AG09309 (cell line): ENCODE results near the gene PIP5K1C.

Experiments used
- DNase-seq: peaks from one replicate; pipeline ENCODE4 v3.0.0-alpha.2; 2010; ENCODE audit warnings: low read depth
- H3K4me3 ChIP-seq: 2 replicates; pipeline ENCODE4 v1.5.1; 2011; ENCODE audit warnings: mild to moderate bottlenecking, low read depth, low read length, moderate library complexity; ENCODE audit not compliant: control insufficient read depth
- TF ChIP-seq, protein P1 (sequence below): IDR thresholded peaks from 2 replicates; pipeline ENCODE4 v1.5.1; 2011; ENCODE audit warnings: mild to moderate bottlenecking, low read depth, low read length, inconsistent platforms; ENCODE audit not compliant: insufficient read depth, control insufficient read depth; ENCODE audit errors: missing control alignments

Gene PIP5K1C

DNA sequence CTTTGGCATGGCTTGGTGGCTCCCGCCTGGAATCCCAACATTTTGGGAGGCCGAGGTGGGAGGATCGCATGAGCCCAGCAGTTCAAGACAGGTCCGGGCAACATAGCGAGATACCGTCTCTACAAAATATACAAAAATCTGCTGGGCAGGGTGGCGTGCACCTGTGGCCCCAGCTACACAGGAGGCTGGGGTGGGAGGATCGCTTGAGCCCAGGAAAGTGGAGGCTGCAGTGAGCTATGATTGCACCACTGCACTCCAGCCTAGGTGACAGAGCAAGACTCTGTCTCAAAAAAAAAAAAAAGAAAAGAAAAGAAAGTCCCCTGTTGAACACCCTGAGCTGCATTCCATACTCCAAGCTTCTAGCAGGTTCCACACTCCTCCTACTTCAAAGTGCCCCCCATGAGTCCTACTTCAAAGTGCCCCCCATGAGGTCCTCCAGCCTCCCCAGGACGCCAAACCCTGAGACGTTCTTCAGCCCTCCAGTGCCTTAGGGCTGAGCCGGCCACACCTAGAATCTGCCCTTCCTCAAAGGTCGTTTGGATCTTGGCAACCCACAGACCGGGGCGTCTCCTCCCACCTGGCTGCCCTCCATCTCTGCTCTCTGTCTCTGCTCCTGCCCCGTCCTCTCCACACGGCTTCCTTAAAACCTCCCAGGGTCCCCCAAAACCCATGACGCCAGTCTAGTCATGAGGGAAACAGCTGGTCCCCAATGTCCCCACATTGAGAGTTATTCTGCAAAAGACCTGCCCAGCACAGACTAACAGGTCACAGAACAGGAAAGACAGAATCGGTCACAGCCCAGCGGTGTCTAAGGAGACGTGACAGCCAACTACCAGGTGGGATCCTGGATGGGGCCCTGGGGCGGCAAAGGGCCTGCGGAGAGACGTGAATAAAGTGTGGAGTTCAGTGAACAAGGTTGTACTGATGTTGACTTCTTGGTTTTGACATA lies 12.7 kb upstream of the PIP5K1C start:
- DNase-seq, result no peak
- H3K4me3 ChIP-seq, result no peak overlapping the region
- TF ChIP-seq, protein P1, sequence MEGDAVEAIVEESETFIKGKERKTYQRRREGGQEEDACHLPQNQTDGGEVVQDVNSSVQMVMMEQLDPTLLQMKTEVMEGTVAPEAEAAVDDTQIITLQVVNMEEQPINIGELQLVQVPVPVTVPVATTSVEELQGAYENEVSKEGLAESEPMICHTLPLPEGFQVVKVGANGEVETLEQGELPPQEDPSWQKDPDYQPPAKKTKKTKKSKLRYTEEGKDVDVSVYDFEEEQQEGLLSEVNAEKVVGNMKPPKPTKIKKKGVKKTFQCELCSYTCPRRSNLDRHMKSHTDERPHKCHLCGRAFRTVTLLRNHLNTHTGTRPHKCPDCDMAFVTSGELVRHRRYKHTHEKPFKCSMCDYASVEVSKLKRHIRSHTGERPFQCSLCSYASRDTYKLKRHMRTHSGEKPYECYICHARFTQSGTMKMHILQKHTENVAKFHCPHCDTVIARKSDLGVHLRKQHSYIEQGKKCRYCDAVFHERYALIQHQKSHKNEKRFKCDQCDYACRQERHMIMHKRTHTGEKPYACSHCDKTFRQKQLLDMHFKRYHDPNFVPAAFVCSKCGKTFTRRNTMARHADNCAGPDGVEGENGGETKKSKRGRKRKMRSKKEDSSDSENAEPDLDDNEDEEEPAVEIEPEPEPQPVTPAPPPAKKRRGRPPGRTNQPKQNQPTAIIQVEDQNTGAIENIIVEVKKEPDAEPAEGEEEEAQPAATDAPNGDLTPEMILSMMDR, result no peak

DNA sequence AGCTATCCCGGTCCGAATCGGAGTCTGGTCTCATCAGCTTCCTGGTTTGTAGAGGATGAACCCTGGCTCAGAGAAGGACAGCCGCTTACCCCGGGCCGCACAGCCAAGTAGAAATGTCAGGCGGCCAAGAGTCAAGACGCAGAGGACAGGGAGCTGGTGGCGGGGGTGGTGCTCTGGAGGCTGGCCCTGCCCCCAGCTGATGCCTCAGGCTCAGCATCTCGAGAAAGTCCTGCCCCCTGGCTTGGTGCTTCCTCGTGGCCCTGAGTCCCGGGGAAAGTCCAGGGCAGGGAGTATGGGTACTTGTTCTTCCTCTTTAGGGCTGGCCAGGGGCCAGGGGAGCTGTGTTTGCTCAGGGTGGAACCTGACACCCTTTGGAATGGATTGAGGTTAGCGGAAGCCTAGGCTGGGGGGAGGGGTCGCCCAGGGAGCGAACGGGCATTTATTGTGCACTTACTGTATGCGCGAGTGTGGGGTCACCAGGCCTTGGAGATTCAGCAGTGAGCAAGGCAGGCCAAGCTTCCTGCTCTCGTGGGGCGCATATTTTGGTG lies 10.1 kb upstream of the PIP5K1C start:
- DNase-seq, result no peak
- no peak overlapping the region for H3K4me3 ChIP-seq

DNA sequence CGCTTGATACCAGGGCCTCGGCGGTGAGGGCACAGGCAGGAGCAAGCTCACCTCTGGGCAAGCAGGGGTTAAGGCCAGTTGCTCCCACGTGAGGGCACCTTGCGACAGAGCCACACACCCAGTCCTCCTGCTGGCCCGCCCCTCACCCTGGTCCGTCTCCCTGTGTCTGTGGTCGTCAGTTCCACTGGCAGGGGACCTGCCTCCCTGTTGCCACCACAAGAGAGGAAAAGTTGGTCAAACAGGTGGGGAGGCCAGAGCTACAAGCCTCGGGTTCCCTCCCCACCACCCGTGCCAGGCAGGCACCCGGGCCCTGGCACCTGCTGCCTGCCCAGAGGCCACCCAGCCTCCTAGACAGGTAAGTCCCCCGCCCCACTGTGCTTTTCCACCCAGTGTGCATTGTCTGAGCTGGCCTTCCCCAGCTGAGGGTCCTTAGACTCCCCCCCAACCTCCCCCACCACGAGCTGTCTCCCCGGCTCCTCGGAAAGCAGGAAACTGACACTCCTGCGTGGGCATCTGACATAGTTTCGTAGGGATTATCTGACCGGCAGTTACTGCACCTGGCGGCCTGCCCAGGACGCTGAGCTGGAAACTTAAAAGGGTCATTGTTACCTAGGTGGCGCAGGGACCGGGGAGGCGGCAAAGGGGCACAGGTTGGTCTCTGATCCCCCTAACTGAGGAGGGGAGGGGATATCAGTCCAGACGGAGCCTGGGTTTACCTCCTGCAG lies 8.1 kb upstream of the PIP5K1C start, which contains the start of gene TJP3:
TJP3 (plus strand) TSS at position 178 of the 725 bp plus-strand sequence. CDS start 20,049 bp downstream, outside the sequence.
- TF ChIP-seq, protein P1, result peak; percentile 2
- no peak within 1 kb of the TSS for H3K4me3 ChIP-seq
- DNase-seq, result no peak

More for the DNA sequence above, 10.1 kb upstream of the PIP5K1C start:
- TF ChIP-seq, protein P1, result no peak

DNA sequence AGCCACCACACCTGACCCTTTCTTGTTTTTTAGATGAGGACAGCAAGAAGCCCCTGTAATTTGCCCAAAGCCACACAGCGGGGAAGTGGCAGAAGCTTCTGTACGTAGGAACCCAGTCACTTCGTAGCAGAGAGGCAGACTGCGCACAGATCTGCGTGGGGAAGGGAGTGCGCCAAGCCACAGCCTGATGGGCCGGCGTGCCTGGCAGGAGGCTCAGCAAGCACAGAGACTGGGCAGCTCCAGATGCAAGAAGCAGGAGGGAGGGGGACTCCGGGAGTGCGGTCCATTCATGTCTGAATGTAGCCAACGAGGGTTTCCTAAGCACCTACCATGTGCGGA lies 7.6 kb upstream of the PIP5K1C start:
- H3K4me3 ChIP-seq, result no peak overlapping the region
- no peak for DNase-seq
- TF ChIP-seq, protein P1, result no peak

DNA sequence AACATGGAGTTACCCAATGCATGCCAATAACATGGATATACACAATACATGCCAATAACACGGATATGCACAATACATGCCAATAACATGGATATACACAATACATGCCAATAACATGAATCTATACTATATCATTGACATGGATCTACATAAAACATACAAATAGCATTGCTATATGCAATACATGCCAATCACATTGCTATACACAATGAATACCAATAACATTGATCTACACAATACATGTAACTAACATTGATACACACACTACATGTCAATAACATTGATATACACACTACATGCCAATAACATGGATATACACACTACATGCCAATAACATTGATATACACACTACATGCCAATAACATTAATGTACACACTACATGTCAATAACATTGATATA lies 932 bp upstream of the PIP5K1C start:
- no peak for DNase-seq
- no peak overlapping the region for H3K4me3 ChIP-seq
- TF ChIP-seq, protein P1, result no peak

DNA sequence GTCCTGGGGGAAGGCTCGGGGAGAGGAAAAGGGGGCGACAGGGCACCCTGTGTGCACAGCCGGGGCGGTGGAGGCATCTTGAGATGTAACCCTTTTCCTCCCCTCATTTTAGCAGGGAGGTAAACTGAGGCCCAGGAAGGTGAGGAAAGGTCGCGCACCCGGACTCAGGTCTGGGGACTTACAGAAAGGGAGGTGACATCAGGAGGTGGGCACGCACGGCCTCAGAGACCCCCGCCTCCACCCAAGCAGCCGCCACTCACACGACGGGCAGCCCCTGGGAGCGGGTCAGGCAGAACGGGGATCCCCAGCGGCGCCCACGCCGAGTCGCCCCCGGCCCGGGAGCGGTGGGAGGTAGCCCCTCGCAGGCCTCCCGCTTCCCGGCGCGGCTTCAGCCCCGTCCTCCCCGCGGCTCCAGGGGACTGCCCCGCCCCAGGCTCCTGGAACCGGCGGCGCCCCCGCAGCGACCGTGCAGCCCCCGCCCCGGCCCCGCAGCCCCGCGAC lies 477 bp downstream of the PIP5K1C start:
- H3K4me3 ChIP-seq, result peak overlapping the region; percentile 83
- DNase-seq, result no peak
- TF ChIP-seq, protein P1, result no peak
